A549 (cell line): ENCODE data around the gene CCDC27. TPM values are rescaled to one million over a fixed set of nuclear protein-coding genes. Genes with fewer than 3 reads are reported as not detected.

Experiments used
- ATAC-seq, 2 experiments: fragments of 200-7000 bp in 1 of 2; fragments of >200 bp in 1 of 2; cut with Nextera tagmentation in 1 of 2; cut with Tn5 transposase in 1 of 2; 3 replicates each; pipeline versions ENCODE4 v1.8.0 to v1.9.1; 2018 to 2020; ENCODE audit warnings: mild to moderate bottlenecking in 1 of 2, moderate library complexity in 1 of 2
- CTCF ChIA-PET: fragments of 300-600 bp; sonication (Branson Sonifier 250); formaldehyde crosslinking; extraction: SDS; loops from one replicate; lab custom pipeline; 2021; ENCODE audit warnings: antibody characterized with exemption, inconsistent platforms; lab: Yijun Ruan, JAX
- POLR2A ChIA-PET: fragments of 350-600 bp; formaldehyde crosslinking; extraction: SDS; loops from one replicate; lab custom pipeline; 2021; ENCODE audit warnings: antibody characterized with exemption, inconsistent platforms; lab: Yijun Ruan, JAX
- DNase-seq, 2 experiments: peaks; one replicate each; pipeline versions ENCODE4 v3.0.0 to v3.0.0-alpha.2; 2011 to 2016; ENCODE audit warnings: low read depth in 1 of 2, low spot score in 1 of 2
- FAIRE-seq: peaks from 2 replicates; lab custom pipeline; 2011; peaks lifted over from hg19 to GRCh38; lab: Jason Lieb, UNC
- H3K27ac ChIP-seq, 2 experiments: fragments of >200 bp; sonication (Bioruptor Twin); formaldehyde crosslinking; 3 replicates each; pipeline ENCODE4 v1.5.1; 2016 to 2017
- H3K4me1 ChIP-seq: fragments of >200 bp; sonication (Bioruptor Twin); formaldehyde crosslinking; 3 replicates; pipeline ENCODE4 v1.6.1; 2016
- H3K4me2 ChIP-seq: fragments of >200 bp; sonication (Bioruptor Twin); formaldehyde crosslinking; 3 replicates; pipeline ENCODE4 v1.6.1; 2016
- H3K4me3 ChIP-seq: fragments of >200 bp; sonication (Bioruptor Twin); formaldehyde crosslinking; 3 replicates; pipeline ENCODE4 v1.5.1; 2016
- H3K9me3 ChIP-seq: fragments of >200 bp; sonication (Bioruptor Twin); formaldehyde crosslinking; 3 replicates; pipeline ENCODE4 v1.6.1; 2016
- E2F6 ChIP-seq: IDR thresholded peaks from 2 replicates; pipeline ENCODE4 v1.6.1; 2012; ENCODE audit warnings: low read depth, borderline replicate concordance
- ELK1 ChIP-seq: fragments of 150-350 bp; IDR thresholded peaks from 2 replicates; pipeline ENCODE4 v1.6.1; 2014; ENCODE audit warnings: low read depth, mild to moderate bottlenecking, low read length
- ESRRA ChIP-seq: fragments of 150-350 bp; IDR thresholded peaks from 2 replicates; pipeline ENCODE4 v1.6.1; 2014; ENCODE audit warnings: mild to moderate bottlenecking, low read length, borderline replicate concordance
- HDAC2 ChIP-seq: fragments of 200-600 bp; sonication (generic); IDR thresholded peaks from 2 replicates; pipeline ENCODE4 v1.6.1; 2016
- HES2 ChIP-seq: fragments of >200 bp; sonication (Bioruptor Twin); formaldehyde crosslinking; IDR thresholded peaks from 2 replicates; pipeline ENCODE4 v1.6.1; 2016
- HOXA7 ChIP-seq: fragments of 250-450 bp; sonication (Bioruptor Pico); IDR thresholded peaks from 2 replicates; pipeline ENCODE4 v1.5.0; 2020; ENCODE audit warnings: mild to moderate bottlenecking, moderate library complexity
- HOXB13 ChIP-seq: fragments of 250-450 bp; sonication (Bioruptor Pico); IDR thresholded peaks from 2 replicates; pipeline ENCODE4 v1.5.0; 2020; ENCODE audit warnings: low read depth, mild to moderate bottlenecking, moderate library complexity
- JUN ChIP-seq, 2 experiments: fragments of >200 bp; sonication (Bioruptor Twin); formaldehyde crosslinking; IDR thresholded peaks; 2 replicates in 1 of 2; 3 replicates in 1 of 2; pipeline ENCODE4 v1.6.1; 2016 to 2017
- JUNB ChIP-seq: fragments of >200 bp; sonication (Bioruptor Twin); formaldehyde crosslinking; IDR thresholded peaks from 2 replicates; pipeline ENCODE4 v1.6.1; 2016
- KDM1A ChIP-seq: fragments of 200-600 bp; sonication (generic); IDR thresholded peaks from 2 replicates; pipeline ENCODE4 v1.6.1; 2016; ENCODE audit warnings: low read depth, mild to moderate bottlenecking
- KDM5A ChIP-seq: fragments of 200-600 bp; sonication (generic); IDR thresholded peaks from 2 replicates; pipeline ENCODE4 v1.6.1; 2016; ENCODE audit warnings: antibody characterized with exemption, mild to moderate bottlenecking
- MAFK ChIP-seq: fragments of 450-650 bp; IDR thresholded peaks from 2 replicates; pipeline ENCODE4 v1.6.1; 2014; ENCODE audit not compliant: partially characterized antibody
- MAX ChIP-seq: IDR thresholded peaks from 2 replicates; pipeline ENCODE4 v1.6.1; 2012
- MYC ChIP-seq: IDR thresholded peaks from 2 replicates; pipeline ENCODE4 v1.6.1; 2012; ENCODE audit warnings: mild to moderate bottlenecking, inconsistent platforms, low read length, improper control_type of control experiment, borderline replicate concordance
- NPAS2 ChIP-seq: fragments of 250-450 bp; sonication (Bioruptor Pico); IDR thresholded peaks from 2 replicates; pipeline ENCODE4 v1.8.0; 2022; ENCODE audit warnings: mild to moderate bottlenecking, moderate library complexity, borderline replicate concordance
- NR3C1 ChIP-seq: fragments of >200 bp; sonication (Bioruptor Twin); formaldehyde crosslinking; IDR thresholded peaks from 3 replicates; pipeline ENCODE4 v1.6.1; 2017
- PHF8 ChIP-seq: fragments of 200-600 bp; sonication (generic); IDR thresholded peaks from 2 replicates; pipeline ENCODE4 v1.6.1; 2016; ENCODE audit warnings: low read depth, mild to moderate bottlenecking, antibody characterized with exemption, moderate library complexity, borderline replicate concordance
- RAD21 ChIP-seq, 2 experiments: fragments of >200 bp in 1 of 2; sonication (Bioruptor Twin) in 1 of 2; formaldehyde crosslinking in 1 of 2; IDR thresholded peaks in 1 of 2; conservative IDR thresholded peaks in 1 of 2; 2 replicates in 1 of 2; 3 replicates in 1 of 2; pipeline ENCODE4 v1.6.1; 2012 to 2018; ENCODE audit warnings: inconsistent platforms in 1 of 2
- REST ChIP-seq: fragments of 200-600 bp; sonication (generic); IDR thresholded peaks from 2 replicates; pipeline ENCODE4 v1.6.1; 2016; ENCODE audit warnings: antibody characterized with exemption, mild to moderate bottlenecking, moderate library complexity
- RNF2 ChIP-seq: fragments of 200-600 bp; sonication (generic); IDR thresholded peaks from 2 replicates; pipeline ENCODE4 v1.6.1; 2016; ENCODE audit warnings: low read depth, mild to moderate bottlenecking, antibody characterized with exemption, moderate library complexity, borderline replicate concordance
- SMC3 ChIP-seq: fragments of >200 bp; sonication (Bioruptor Twin); formaldehyde crosslinking; IDR thresholded peaks from 3 replicates; pipeline ENCODE4 v1.6.1; 2018; ENCODE audit warnings: inconsistent platforms
- SREBF2 ChIP-seq: fragments of 450-650 bp; IDR thresholded peaks from 2 replicates; pipeline ENCODE4 v1.6.1; 2014; ENCODE audit warnings: mild to moderate bottlenecking, moderate library complexity
- ZC3H11A ChIP-seq: fragments of 450-650 bp; IDR thresholded peaks from 2 replicates; pipeline ENCODE4 v1.6.1; 2014; ENCODE audit warnings: antibody characterized with exemption, mild to moderate bottlenecking
- ZFP36 ChIP-seq: fragments of 450-650 bp; IDR thresholded peaks from 2 replicates; pipeline ENCODE4 v1.6.1; 2014; ENCODE audit warnings: borderline replicate concordance; ENCODE audit not compliant: partially characterized antibody
- ZSCAN20 ChIP-seq: fragments of 250-450 bp; sonication (Bioruptor Pico); IDR thresholded peaks from 2 replicates; pipeline ENCODE4 v1.8.0; 2022; ENCODE audit warnings: mild to moderate bottlenecking, moderate library complexity
- WGBS: methylation state at CpG from one replicate; pipeline ENCODE4 v1.1.6; 2017; ENCODE audit errors: missing lambda C conversion rate; 5-methylcytosine and 5-hydroxymethylcytosine counted together
- polyA plus RNA-seq, 4 experiments: library from polyadenylated mRNA; depleted of rRNA in 3 of 4; stranded (reverse); fragments of >200 nt; fragmentation: RNase III in 1 of 4; extraction: RNeasy Plus Mini Kit Qiagen cat#74134 plus additional on column Dnase treatment in 1 of 4; gene quantifications; 2 replicates in 3 of 4; 3 replicates in 1 of 4; pipeline ENCODE4 v1.2.3, GENCODE V29; 2011 to 2017

CCDC27 gene
- polyA plus RNA-seq, 2 of the 4 experiments (the other 2 are of a cell fraction): not detected

- CTCF ChIA-PET: no interaction called here
- DNase-seq: no peak
- H3K4me1 ChIP-seq: peaks cover 17% of the 10 kb centered on the region
- no peak for FAIRE-seq
- 85% methylated on average over 22 of the region's 32 CpGs for WGBS
- POLR2A ChIA-PET: interaction anchor here (0.5 kb wide), 1 partner anchor 242 kb away, joined by 8 read pairs; no protein-coding TSS in a partner anchor
- peak overlapping the region; percentile 77 for H3K4me3 ChIP-seq
- H3K4me2 ChIP-seq: peak overlapping the region; percentile 91
- no peak for ATAC-seq
- H3K9me3 ChIP-seq: no peaks in the 10 kb centered on the region
- peak overlapping the region; percentile 77 to 96; a peak in 5 of 6 replicates for H3K27ac ChIP-seq
- TF ChIP-seq SMC3: no peak
- no peak for TF ChIP-seq REST
- TF ChIP-seq HOXA7 (CRISPR knock-in tag): no peak
- TF ChIP-seq MAFK: no peak
- no peak for TF ChIP-seq ELK1
- TF ChIP-seq ZSCAN20: no peak
- no peak for TF ChIP-seq NR3C1
- TF ChIP-seq ZC3H11A: no peak
- TF ChIP-seq KDM1A: no peak
- TF ChIP-seq MYC: no peak
- TF ChIP-seq NPAS2 (CRISPR knock-in tag): no peak
- no peak for TF ChIP-seq JUN (IDR thresholded peaks at IDR 0.05)
- TF ChIP-seq ESRRA: no peak
- TF ChIP-seq HOXB13 (CRISPR knock-in tag): no peak
- no peak for TF ChIP-seq ZFP36
- TF ChIP-seq E2F6: no peak
- TF ChIP-seq, all 56 proteins: peak for 0
These were observed 19.1 kb downstream of the CCDC27 start for GRCh38 chr1:3771108-3772026.

GRCh38 chr1:3772027-3772714 is 19.9 kb downstream of the CCDC27 start:
- Histone ChIP-seq H3K4me3 (peak overlapping the region; percentile 77), H3K4me2 (peak overlapping the region; percentile 91)
- ChIA-PET POLR2A (no interaction called here), CTCF (no interaction called here)
- peak; percentile 72 to 82 for ATAC-seq
- DNase-seq: peak; percentile 72 to 84
- TF ChIP-seq KDM5A (no peak), MAX (peak; percentile 67; the same call in 1 of the 2 replicates), RNF2 (0 out of 2 replicates have a peak, but pooled peaks have one; percentile 31), HES2 (no peak), HDAC2 (no peak), SREBF2 (no peak), REST (no peak), JUNB (no peak), RAD21 (conservative IDR thresholded peaks at IDR 0.05 in 1 of 2, IDR thresholded peaks at IDR 0.05 in 1 of 2) (no peak), PHF8 (peak; percentile 54; the same call in 1 of the 2 replicates), HOXA7 (CRISPR knock-in tag) (no peak)
- TF ChIP-seq, all 56 proteins: peak for 3
- 18% methylated on average over 17 of the region's 61 CpGs for whole genome bisulfite sequencing
- H3K9me3 ChIP-seq: no peaks in the 10 kb centered on the region
- H3K27ac ChIP-seq: peak overlapping the region; percentile 77 to 96
- peaks cover 17% of the 10 kb centered on the region for H3K4me1 ChIP-seq
- FAIRE-seq: no peak
